ENCODE data around the gene IFIT1. TPM values are rescaled to one million over a fixed set of nuclear protein-coding genes. Genes with fewer than 3 reads are reported as not detected.

Gene IFIT1, protein sequence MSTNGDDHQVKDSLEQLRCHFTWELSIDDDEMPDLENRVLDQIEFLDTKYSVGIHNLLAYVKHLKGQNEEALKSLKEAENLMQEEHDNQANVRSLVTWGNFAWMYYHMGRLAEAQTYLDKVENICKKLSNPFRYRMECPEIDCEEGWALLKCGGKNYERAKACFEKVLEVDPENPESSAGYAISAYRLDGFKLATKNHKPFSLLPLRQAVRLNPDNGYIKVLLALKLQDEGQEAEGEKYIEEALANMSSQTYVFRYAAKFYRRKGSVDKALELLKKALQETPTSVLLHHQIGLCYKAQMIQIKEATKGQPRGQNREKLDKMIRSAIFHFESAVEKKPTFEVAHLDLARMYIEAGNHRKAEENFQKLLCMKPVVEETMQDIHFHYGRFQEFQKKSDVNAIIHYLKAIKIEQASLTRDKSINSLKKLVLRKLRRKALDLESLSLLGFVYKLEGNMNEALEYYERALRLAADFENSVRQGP
- 6.1 and 12.7 TPM in 2 replicates for total RNA-seq

DNA sequence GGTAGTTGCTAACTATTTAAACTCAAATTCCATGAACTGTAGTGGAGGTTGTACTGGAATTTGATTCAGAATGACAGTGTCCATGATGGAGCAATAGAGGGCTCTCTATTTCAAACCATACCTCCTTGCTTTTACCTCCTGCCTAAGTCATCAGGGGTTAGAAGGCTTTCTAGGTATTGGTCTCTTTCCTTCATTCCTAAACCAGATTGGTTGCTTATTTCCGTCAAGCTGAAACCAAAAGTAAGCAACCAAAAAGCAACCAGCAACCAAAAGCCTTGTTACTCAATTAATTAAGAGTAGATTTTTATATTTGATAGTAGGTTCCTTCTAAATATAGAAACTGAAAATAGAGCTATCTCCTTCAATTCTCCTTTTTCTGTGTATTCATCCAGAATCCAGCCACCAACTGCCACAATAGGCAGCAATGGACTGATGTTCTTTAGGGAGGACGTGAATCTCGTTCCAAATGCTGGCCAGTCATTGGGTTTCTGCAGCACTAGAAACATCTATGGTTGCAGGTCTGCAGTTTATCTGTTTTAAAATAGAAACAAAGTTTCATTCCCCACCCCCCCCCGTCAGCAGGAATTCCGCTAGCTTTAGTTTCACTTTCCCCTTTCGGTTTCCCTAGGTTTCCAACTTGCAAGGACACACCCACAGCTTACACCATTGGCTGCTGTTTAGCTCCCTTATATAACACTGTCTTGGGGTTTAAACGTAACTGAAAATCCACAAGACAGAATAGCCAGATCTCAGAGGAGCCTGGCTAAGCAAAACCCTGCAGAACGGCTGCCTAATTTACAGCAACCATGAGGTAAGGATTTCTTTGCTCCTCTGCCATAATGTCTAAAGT, at the start of gene IFIT1:
Gene IFIT1, plus strand, starts transcription at position 717 of the 850 bp plus-strand sequence. Its CDS starts 90 bp downstream, at position 807.

DNA sequence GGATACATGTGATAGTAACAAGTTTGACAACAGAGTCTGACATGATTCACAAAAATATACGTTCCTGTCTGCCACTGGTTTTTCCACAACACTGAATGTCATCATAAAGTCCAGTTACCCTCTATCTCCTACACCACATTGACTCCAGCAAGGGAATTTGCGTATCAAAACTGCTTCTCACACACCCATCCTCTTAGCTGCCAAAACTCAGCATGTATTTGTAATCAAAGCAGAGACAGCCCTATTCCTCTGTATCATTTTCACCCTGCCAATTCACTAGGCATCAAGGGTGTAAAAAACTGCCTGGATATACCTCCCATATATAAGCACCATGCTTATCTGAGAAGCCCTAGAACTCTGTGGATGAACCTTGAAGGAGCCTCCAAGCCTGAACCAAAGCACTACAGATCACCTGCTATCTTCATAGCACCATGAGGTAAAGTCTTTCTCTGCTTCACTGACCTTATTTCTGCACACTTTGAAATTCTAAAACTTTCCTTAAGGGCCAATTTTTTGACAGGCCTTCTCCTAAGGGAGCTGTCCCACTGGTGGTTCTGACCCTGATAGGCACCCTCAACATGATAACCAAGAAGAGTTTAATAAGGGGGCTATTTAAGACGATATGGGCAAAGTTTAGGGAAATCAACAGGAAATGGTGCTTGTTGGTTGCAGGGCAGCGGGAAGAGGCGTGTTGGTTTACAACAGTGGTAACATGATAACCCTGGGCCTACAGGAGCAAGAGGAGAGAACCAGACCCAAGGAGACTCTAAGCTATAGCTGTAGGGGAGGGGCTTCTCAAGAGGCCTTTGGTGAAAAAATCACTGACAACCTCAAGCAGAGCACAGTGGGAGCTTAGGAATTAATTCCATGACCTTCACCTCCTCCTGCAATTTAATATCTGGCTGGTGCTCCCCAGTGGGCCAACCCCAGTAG, 14.5 kb upstream of the IFIT1 start, which contains the start of gene IFIT1B:
Gene IFIT1B, plus strand, starts transcription at position 352 of the 933 bp plus-strand sequence. Its CDS starts 80 bp downstream, at position 432.

DNA sequence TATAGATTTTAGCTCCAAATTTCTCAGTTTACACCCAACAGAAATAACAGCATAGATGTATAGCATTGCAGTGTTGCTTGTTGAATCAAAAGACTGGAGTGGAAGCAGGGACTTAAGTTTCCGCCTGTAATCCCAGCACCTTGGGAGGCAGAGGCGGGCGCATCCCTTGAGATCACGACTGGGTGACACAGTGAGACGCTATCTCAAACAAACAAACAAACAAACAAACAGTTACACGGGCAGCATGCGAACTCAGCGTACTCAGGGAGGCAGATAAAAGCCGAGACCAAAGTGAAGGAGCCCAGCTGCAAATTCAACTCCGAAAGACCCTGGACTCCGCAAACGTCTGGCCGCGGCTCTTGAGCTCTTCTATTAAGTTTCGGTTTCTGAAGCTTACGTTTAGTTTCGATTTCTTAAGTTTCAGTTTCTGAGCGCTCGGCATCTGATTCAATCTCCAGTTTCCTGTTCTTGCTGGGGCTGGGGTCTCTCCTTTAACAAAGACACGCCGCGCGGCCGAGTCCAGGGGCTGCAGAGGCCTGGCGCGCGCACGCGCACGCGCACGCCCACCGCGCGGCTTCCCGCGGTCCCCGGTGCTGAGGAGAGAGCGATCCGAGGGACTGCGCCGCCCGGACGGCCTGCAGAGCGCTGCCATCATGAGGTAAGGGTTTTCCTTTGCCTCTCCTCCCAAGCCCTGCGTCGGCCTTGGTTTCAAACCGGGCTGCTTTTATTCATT, 21.9 kb downstream of the IFIT1 start, which contains the start of gene IFIT5:
Gene IFIT5, plus strand, starts transcription at position 423 of the 733 bp plus-strand sequence. Its CDS starts 231 bp downstream, at position 654.

Other genes starting within 250 kb of the IFIT1 start
- gene CH25H, start 185.3 kb upstream of the IFIT1 start, total RNA-seq, result 0.12 and 0.40 TPM in 2 replicates
- gene LIPA, start 140.8 kb upstream of the IFIT1 start, total RNA-seq, result 42.0 and 57.8 TPM in 2 replicates
- gene IFIT2, start 90.6 kb upstream of the IFIT1 start, total RNA-seq, result 6.3 and 10.6 TPM in 2 replicates
- 20.2 and 32.0 TPM in 2 replicates for gene IFIT3, start 64.6 kb upstream of the IFIT1 start, total RNA-seq
- 0.06 TPM in 1 of 2 replicates, not detected in the other for gene IFIT1B, start 14.6 kb upstream of the IFIT1 start, total RNA-seq
- 23.1 and 23.5 TPM in 2 replicates for gene IFIT5, start 21.9 kb downstream of the IFIT1 start, total RNA-seq
- 0.25 and 0.53 TPM in 2 replicates for gene SLC16A12, start 143.0 kb downstream of the IFIT1 start, total RNA-seq